ENCODE results near the gene SUV39H2. TPM values are rescaled to one million over a fixed set of nuclear protein-coding genes. Genes with fewer than 3 reads are reported as not detected.

Gene SUV39H2
- total RNA-seq = 14.4 and 21.3 TPM in 2 replicates

GRCh38 chr10:14878266-14879123 is at the start of gene SUV39H2:
SUV39H2 (plus strand) TSS chr10:14878866; CDS start chr10:14878889, 23 bp downstream.

GRCh38 chr10:14837757-14838581 is 40.7 kb upstream of the SUV39H2 start, which contains the start of the genes CDNF, HSPA14 and MSANTD7:
CDNF (minus strand) TSS chr10:14838037; CDS start chr10:14837946, 91 bp downstream.
HSPA14 (plus strand) TSS chr10:14838306; CDS start chr10:14838403, 97 bp downstream.
MSANTD7 (plus strand) TSS chr10:14838306; CDS start chr10:14842285, 3,979 bp downstream.

Other genes with a start within 250 kb of the SUV39H2 start
- 159 and 174 TPM in 2 replicates for gene FAM107B, start 104.0 kb upstream of the SUV39H2 start, total RNA-seq
- 0.86 and 1.6 TPM in 2 replicates for gene CDNF, start 40.8 kb upstream of the SUV39H2 start, total RNA-seq
- gene HSPA14, start 40.6 kb upstream of the SUV39H2 start, total RNA-seq = 11.1 and 18.6 TPM in 2 replicates
- 17.0 and 22.2 TPM in 2 replicates for gene MSANTD7, start 40.6 kb upstream of the SUV39H2 start, total RNA-seq
- gene DCLRE1C, start 75.2 kb downstream of the SUV39H2 start, total RNA-seq = 5.6 and 11.4 TPM in 2 replicates
- gene MEIG1, start 80.5 kb downstream of the SUV39H2 start, total RNA-seq = not detected in 2 replicates
- under 0.01 TPM in 1 of 2 replicates, not detected in the other for gene OLAH, start 165.1 kb downstream of the SUV39H2 start, total RNA-seq
- 0.65 and 1.9 TPM in 2 replicates for gene ACBD7, start 209.9 kb downstream of the SUV39H2 start, total RNA-seq
- 12.4 and 13.0 TPM in 2 replicates for gene RPP38, start 218.5 kb downstream of the SUV39H2 start, total RNA-seq